ENCODE measurements around the gene CHMP1B.
"Not testable (repeated sequence)": the region's sequence is repeated elsewhere in the genome, so short reads cannot be mapped to it uniquely, and the experiment has no call there.

CHMP1B gene

DNA sequence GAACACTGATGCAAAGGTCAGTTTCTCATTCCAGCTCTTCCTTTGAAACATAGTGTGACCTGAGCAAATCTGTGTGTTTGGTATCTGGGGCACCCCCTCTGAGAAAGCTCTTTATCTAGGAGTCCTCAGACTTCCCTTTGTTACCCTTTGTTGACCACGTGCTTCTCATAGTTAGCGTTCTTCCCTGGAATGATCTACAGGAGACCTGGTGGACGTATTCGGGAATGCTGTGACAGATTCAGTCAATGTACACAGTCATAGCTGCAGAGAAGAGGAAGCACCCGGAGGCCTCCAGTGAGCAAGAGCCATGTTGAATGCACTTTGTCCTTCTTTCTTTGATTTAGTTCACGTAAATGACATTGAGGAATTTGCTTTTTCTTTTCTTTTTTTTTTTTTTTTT lies 10.7 kb upstream of the CHMP1B start:
- no peak for ATAC-seq

DNA sequence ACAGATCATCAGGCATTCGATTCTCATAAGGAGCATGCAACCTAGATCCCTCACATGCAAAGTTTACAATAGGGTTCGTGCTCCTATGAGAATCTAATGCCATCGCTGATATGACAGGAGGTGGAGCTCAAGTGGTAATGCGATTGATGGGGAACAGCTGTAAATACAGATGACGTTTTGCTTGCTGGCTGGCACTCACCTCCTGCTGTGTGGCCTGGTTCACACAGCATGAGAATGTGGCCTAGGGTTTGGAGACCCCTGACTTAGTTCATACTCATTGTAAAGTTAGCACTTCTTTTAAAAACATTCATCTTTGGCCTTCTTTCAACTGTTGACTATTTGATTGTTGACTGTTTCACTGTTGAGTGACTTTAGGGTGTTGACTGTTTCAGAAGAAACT lies 8.7 kb upstream of the CHMP1B start:
- ATAC-seq (no peak), DNase-seq (no peak)

More for the DNA sequence above, 10.7 kb upstream of the CHMP1B start:
- DNase-seq, result no peak

DNA sequence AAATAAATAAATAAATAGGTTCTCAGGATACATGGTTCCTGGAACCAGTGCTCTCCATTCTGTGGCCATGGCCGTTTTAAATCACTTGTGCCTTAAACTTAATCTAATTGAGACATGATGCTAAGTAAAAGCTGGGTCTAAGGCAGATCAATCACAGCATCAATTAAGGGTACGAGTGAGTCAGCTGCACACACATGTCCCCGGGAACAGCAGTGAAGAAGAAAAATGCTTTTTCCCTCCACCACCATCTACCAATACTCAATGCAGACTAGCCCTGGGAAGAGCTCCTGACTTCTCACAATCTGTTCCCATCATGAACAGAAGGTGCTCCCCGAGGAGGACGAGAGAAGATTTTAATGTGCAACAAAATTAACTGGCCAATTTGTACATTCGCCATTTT lies 6.8 kb upstream of the CHMP1B start:
- no peak for ATAC-seq

DNA sequence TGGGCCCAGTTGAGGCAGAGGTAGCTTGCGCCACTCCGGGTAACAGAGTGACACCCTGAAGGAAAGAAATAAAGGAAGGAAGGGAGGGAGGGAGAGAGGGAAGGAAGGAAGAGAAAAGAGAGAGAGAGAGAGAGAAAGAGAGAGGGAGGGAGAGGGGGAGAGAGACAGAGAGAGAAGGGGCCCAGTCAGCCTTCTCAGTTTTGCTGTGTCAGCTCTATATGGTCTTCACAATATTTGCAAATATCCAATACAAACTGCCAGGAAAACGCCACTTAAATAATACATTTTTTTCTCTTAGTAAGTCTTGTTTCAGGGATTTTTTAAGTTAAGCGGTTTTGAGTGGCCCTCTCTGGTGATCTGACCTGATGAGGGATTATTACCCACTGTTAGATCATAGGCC lies 5.6 kb upstream of the CHMP1B start:
- DNase-seq (no peak), ATAC-seq (no peak)

More for the DNA sequence above, 6.8 kb upstream of the CHMP1B start:
- no peak for DNase-seq

DNA sequence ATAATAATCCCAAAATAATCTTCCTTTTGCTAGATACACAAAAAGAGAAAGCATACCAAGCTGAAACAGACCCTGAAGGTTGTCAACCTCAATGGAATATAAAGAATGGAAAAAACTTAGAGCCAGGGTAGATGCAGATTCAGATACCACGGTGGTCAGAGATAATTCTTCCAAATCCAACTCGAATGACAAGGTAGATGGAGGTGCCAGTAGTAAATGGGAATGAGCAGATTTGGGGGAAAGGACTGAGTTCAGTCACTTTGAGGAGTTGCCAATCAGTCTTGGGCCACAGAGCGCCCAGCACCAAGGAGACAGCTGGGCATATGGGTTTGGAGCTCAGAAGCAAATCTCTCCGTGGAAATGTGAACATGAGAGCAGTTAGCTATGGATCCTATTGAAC lies 3.4 kb upstream of the CHMP1B start:
- DNase-seq, result no peak
- no peak for ATAC-seq

DNA sequence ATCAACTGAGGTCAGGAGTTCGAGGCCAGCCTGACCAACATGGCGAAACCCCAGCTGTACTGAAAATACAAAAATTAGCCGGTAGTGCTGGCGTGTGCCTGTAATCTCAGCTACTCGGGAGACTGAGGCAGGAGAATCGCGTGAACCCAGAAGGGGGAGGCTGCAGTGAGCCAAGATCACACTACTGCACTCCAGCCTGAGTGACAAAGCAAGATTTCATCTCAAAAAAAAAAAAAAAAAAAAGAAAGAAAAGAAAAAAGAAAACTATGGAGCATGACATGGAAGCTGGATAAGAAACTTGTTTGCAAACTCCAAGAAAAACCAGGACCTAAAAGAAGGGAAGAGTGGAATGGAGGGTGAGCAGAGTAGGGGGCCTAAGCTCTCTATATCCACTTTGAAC lies 1.9 kb upstream of the CHMP1B start:
- DNase-seq (no peak), ATAC-seq (no peak)

DNA sequence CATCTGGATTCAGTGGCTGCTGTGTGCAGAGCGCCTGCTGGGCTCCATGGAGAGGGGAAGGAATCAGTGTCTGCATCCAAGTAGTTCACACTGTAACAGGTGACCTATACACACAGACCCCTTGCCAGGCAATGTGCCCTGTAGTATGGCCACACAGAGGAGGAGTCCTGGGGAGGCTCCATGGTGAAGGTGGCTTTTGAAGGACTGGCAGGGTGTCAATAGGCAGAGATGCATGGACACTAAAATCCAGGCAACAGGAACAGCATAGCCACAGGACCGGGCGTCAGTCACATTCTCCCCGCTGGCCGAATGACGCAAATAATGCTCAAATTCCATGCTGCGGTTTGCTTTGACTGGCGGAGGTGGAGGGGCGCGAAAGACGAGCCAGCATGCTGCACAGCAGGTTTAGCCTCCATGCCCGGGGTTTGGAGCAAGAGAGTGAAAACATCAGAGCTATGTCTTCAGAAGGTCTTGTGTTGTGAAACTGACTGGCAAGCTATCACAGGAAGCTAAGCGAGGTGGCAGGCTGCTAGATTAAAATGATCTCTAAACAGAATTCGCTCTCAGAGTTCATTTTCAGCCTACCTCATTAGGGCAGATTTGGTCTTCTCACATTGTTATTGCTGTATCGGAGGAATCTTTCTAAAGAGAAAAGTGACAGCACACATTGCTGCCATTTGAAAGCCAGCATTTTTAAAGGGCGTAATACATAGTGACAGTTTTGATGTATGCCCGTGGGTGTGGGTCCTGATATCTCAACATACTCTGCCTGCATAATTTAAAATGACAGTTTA lies 1.2 kb upstream of the CHMP1B start:
- peak; percentile 35 for ATAC-seq

DNA sequence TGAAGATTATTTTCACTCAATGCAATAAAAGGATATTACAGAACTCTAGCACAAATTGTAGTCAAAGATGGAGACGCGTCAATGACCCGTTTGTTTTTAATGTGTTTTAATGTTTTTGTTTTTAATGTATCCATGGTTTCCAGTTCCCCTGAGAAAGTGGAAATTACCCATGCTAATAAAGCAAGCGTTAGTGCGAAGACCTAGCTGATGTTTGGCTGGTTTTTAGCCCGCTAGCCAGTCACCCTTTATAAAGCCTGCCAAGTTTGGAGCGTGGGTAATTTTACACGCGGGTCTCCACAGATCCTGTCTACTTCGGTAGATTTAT lies 430 bp upstream of the CHMP1B start:
- ATAC-seq (peak; percentile 30), DNase-seq (no peak)

More for the DNA sequence above, 1.2 kb upstream of the CHMP1B start:
- DNase-seq, result peak; percentile 67

DNA sequence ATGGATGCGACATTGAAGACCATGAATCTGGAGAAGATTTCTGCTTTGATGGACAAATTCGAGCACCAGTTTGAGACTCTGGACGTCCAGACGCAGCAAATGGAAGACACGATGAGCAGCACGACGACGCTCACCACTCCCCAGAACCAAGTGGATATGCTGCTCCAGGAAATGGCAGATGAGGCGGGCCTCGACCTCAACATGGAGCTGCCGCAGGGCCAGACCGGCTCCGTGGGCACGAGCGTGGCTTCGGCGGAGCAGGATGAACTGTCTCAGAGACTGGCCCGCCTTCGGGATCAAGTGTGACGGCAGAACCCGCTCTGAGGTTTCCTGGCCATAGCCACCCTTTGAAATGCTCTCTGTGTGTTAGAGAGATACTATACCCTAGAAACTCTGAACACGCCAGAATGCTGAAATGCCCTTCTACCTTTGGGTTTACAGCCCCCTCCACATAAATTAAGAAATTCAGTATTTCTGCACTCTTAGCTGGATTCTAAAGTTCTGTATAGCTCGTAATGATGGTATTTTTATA lies 659 bp downstream of the CHMP1B start:
- DNase-seq, result peak; percentile 53
- peak; percentile 47 for ATAC-seq

DNA sequence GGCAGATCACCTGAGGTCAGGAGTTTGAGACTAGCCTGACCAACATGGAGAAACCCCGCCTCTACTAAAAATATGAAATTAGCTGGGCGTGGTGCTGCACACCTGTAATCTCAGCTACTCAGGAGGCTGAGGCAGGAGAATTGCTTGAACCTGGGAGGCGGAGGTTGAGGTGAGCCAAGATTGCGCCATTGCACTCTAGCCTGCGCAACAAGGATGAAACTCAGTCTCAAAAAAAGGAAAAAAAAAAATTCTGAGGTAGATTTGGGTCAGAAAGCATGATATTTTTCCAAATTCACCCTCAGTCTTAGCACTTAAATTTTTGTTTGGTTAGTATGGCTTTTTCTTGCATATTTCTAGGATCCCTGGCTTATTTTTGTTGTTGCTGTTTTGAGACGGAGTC lies 3.3 kb downstream of the CHMP1B start:
- not testable (repeated sequence) for ATAC-seq, DNase-seq

DNA sequence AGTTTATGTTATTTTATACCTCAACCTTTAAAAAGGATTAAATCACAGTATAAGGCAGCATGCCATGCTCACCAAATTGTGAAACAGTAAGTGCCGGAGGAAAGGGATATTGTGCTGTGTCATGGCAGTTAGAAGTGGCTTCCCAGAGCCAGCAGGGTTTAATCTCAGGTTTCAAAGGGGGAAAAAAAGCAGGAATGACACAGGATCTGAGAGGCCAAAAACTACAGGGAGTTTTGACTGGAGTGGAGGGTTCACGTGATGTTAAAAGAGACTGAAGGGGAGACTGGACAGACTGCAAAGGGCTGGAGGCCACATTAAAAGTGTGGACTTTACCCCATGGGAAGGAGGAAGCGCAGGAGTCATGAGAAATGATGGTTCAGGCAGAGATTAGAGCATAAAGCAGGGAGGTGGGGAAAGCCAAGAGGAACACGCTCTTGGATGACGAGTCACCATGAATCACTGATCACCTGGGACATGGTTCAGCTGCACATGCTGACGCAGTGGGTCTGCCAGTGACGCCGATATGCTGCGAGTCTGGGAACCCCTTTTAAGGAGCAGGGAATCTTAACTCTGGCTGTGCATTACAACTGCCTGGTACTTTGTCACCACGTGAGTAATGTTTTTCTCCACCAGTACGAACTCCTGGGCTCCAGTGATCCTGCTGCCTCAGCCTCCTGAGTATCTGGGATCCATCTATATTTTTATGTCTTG lies 6.1 kb downstream of the CHMP1B start:
- ATAC-seq, result no peak
- no peak for DNase-seq

DNA sequence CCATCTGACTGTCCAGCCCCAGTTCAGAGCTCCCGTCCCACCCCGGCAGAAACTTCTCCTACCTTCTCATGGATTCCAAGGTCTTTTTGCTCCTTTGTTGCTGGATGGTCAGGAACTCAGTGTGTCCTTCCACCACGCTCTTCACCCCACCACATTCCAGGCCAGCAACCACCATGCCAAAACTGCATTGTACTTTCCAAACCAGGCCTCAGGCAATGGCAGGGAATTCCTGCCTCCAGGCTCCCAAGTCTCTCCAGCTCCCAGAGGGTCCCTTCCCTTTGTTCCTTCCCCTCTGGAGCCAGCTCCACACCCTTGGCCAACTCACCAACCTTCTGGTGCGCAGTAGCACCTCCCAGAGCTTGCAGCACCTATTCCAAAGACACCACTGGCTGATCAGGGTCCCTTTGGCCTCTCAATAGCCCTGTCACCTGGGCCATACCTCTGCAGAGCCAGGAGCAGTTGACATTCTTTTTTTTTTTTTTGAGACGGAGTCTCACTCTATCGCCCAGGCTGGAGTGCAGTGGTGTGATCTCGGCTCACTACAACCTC lies 8.1 kb downstream of the CHMP1B start:
- DNase-seq (no peak), ATAC-seq (no peak)

DNA sequence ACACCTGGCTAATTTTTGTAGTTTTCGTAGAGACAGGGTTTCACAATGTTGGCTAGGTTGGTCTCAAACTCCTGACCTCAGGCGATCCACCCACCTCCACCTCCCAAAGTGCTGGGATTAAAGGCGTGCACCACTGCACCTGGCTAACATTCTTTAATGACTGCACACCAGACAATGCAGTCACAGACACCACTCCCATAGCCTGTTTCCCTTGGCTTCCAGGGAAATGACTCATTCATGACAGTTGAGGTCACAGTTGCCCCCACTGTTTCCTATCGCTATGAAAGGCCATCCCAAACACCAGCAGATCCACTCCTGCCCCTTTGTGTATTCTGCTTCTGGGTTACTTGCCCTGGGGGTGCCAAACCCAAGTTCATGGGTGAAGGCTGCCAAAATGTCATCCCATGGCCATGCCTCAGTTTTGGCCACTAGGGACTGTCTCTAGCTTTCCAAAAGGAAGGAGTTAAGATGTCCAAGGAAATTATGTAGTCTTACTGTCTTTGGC lies 8.7 kb downstream of the CHMP1B start:
- peak; percentile 86 for ATAC-seq
- no peak for DNase-seq

DNA sequence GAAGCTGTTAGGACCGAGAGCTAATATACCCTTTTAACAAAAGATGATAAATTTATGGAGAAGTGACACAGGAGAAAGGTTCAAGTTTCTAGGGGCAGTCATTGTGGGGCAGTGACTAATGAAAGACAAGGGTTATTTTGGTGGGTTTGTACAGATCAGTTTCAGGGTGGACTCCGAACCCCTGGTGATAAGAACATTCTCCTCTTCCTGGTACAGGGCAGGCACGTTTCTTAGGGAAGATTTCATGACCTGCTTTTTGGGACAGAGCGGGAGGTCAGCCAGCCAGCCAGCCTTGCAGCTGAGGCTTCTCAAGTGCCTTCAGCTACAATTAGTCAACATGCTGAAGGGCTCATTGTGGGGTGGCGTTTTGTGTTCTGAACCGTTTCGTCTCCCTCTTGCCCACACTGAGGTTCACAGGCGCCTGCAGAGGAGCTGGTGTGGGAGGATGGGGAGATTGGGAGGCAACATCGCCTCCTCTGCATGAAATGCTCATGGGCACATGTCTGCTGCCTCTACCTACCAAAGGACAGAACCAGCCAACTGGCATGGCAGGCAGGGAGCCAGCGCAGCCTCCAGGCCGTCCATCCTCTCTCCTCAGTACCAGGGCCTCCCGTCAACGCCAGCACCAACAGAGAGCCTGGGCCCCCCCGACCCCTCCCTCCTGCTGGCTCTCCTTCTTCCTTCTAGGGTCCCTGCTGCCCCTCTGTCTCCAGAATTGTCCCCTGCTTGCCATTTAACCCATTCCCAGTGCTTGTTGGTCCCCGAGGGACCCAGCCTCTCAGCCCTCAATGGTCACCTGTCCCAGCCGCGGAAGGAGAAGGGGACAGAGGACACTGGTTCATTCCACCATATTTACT lies 9.6 kb downstream of the CHMP1B start:
- no peak for ATAC-seq
- DNase-seq, result no peak

DNA sequence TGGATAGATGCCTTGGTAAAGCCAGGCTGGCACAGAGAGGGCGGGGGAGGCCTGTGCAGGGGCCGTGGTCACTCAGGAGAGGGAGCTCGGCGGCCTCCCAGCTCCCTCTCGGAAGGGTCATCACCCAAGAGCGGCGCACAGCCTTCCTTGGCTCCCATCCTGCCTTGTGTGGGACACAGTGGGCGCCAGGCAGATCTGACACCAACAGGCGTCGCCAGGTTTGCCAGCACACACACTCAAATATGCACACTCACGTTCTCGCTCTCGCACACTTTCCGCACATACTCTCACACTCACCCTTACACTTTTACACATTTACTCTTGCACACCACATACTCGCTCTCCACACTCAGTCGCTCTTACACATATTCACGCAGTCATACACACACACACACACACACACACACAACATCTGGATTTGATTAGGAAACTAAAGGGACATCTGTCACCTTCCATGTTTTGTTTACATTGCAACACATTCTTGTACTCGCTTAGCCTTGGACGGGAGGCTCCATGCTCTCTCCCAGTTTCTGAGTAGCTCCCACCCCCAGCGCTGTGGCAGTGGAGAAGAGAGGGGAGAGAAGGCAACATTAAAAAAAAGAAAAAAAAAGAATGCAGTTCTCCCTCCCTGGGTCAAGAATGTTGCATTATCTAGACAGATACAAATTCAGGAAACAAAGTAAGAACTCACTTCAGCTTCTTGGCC lies 10.5 kb downstream of the CHMP1B start:
- ATAC-seq, result no peak
- no peak for DNase-seq

DNA sequence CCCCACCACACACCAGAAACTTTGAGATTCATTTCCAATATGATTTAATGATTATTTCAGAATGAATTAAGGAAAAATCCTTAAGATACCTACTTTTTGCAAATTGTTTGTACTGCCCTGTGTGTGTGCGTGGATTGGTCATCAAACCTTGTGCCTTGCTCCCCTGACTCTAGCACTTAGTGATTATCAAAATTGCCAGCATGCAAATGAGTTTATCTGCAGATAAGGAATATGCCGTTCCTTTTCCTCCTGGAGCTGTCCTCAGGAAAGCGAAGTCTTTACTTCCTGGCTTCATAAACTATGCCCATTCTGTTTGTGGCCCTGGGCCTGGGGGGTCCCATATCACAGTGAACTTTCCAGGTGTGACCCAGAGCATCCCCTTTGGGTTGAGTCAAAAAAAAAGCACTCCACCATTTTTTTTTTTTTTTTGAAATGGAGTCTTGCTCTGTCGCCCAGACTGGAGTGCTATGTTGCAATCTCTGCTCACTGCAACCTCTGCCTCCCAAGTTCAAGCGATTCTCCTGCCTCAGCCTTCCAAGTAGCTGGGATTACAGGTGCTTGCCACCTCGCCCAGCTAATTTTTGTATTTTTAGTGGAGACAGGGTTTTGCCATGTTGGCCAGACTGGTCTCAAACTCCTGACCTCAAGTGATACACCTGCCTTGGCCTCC lies 11.4 kb downstream of the CHMP1B start:
- ATAC-seq (no peak), DNase-seq (no peak)

DNA sequence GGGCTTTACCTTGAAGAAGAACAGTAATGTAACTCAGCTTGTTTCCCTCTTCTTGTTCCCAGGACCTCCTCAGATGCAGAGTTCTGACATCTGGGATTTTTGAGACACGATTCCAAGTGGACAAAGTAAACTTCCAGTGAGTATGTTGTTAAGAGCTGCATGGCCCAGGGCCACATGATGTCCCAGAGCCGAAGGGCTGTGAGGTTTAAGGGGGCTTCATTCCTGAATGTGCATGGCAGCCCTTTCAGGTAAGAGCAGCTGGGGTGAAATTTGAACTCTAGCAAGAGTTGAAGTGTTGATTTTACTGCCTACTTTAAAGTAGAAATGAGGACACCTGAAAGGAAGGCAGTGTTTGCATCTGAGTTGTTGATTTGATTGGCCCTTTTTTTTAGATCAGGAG lies 13.3 kb downstream of the CHMP1B start:
- ATAC-seq (no peak), DNase-seq (no peak)

DNA sequence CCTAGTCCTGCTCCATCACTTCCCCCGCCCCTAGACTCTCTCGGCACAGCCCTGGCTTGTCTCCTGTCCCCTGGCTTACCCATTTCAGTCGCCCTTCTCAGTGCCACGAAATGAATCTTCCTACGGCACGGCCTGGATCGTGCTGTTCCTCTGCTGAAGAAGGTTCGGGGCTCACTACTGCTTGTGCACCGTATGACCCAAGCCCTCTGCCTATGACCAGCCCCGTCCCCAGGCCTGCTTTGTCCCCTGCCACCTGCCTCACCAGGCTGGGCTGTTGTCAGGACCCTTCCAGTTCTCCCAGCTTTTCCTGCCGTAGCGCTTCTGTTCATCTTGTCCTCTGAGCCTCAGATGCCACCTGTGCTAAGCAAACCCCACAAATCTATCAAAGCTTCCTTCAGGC lies 13.9 kb downstream of the CHMP1B start:
- DNase-seq (no peak), ATAC-seq (no peak)

DNA sequence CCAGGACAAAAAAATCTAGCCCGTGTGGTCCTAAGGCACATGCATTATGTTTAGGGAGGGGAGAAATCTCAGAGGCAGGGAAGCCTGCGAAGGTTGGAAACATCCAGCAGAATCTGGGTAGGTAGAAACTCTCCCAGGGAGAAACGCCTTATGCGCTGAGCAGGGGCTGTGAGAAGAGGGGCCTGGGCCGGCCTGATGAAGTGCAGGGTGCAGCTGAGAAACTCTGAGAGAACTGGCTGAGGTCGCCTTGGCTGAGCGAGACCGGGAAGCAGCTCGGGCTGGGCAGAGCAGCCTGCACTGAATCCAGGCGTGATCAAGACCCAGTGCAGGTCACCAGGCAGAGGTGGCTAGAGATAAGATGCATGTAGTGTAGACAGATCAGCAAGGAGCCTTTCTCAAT lies 15.1 kb downstream of the CHMP1B start:
- ATAC-seq, result no peak
- no peak for DNase-seq

DNA sequence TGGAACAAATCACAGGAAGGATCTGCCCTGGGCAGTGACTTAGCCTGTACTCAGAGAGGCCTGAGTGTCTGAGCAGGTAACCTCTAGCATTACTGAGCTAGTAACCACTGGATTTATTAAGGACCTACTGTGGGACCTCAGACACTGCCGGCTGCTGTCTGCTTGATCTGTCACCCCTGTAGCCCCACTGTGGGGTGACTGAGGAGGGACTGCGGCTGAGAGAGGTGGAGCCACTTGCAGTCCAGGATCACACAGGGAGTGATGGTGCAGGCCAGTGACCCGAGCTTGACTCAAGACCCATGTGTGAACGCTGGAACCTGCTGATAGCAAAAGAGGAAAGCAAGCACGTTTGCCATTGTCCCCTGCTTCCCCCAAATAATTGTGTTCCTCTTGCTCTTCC lies 15.6 kb downstream of the CHMP1B start:
- no peak for ATAC-seq
- DNase-seq, result no peak

DNA sequence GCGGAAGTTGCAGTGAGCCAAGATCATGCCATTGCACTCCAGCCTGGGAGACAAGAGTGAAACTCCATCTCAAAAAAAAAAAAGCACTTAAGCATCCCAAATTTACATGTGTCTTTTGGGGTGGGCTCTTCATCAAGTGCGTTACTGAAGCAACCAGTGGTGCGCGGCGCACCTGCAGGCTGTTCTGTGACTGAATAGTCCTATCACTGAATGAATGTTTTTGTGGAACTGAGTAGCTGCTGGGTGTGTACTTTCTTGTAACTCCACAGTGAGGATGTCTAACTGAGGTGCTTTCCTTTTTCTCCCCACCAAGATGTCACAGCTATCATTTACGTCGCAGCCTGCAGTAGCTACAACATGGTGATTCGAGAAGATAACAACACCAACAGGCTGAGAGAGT lies 17.0 kb downstream of the CHMP1B start:
- ATAC-seq (no peak), DNase-seq (no peak)

Measured in stimulated activated naive CD8-positive, alpha-beta T cell treated with anti-CD3 and anti-CD28 coated beads, Interleukin-15, Interleukin-2, amounts not matched to agents 100 U/mL and 50 U/mL, for 24 hours (primary cell).